Amniotic stem cell (primary cell): ENCODE results near the gene MYCN.
"Not testable (repeated sequence)": the region's sequence is repeated elsewhere in the genome, so short reads cannot be mapped to it uniquely, and the experiment has no call there.

Experiments
- DNase-seq: peaks from one replicate; lab custom pipeline; 2025; lab: John Stamatoyannopoulos, UW

Gene MYCN

GRCh38 chr2:15939854-15940660 is at the start of gene MYCN:
MYCN (plus strand) TSS chr2:15940550; CDS start chr2:15942065, 1,515 bp downstream.
- no peak for DNase-seq

- DNase-seq = no peak
Observed at GRCh38 chr2:15890936-15891905, 49.1 kb upstream of the MYCN start.

- DNase-seq = no peak
Observed at GRCh38 chr2:15892151-15892880, 48.0 kb upstream of the MYCN start.

- DNase-seq = no peak
Observed at GRCh38 chr2:15893085-15893484, 47.3 kb upstream of the MYCN start.

- no peak for DNase-seq
Observed at GRCh38 chr2:15893689-15894480, 46.5 kb upstream of the MYCN start.

GRCh38 chr2:15894481-15895144 is 45.7 kb upstream of the MYCN start:
- DNase-seq = no peak

- DNase-seq = no peak
Observed at GRCh38 chr2:15895615-15896469, 44.5 kb upstream of the MYCN start.

- DNase-seq = no peak
Observed at GRCh38 chr2:15896859-15897258, 43.5 kb upstream of the MYCN start.

- DNase-seq = no peak
Observed at GRCh38 chr2:15897431-15898098, 42.8 kb upstream of the MYCN start.

- DNase-seq = no peak
Observed at GRCh38 chr2:15899327-15899612, 41.1 kb upstream of the MYCN start.

GRCh38 chr2:15899751-15900493 is 40.4 kb upstream of the MYCN start:
- no peak for DNase-seq

GRCh38 chr2:15901095-15901807 is 39.1 kb upstream of the MYCN start:
- DNase-seq = no peak

- no peak for DNase-seq
Observed at GRCh38 chr2:15901808-15902130, 38.6 kb upstream of the MYCN start.

- DNase-seq = not testable (repeated sequence)
Observed at GRCh38 chr2:15903910-15904309, 36.4 kb upstream of the MYCN start.

- DNase-seq = no peak
Observed at GRCh38 chr2:15905267-15905645, 35.1 kb upstream of the MYCN start.

- no peak for DNase-seq
Observed at GRCh38 chr2:15905986-15906491, 34.3 kb upstream of the MYCN start.

GRCh38 chr2:15906778-15907177 is 33.6 kb upstream of the MYCN start:
- no peak for DNase-seq
